ELF-1 (cell line): ENCODE measurements around the gene PRKG1.

ENCODE experiments used
- DNase-seq: peaks from one replicate; pipeline ENCODE4 v3.0.0-alpha.2; 2016; ENCODE audit warnings: low read depth, low spot score

Gene PRKG1

DNA sequence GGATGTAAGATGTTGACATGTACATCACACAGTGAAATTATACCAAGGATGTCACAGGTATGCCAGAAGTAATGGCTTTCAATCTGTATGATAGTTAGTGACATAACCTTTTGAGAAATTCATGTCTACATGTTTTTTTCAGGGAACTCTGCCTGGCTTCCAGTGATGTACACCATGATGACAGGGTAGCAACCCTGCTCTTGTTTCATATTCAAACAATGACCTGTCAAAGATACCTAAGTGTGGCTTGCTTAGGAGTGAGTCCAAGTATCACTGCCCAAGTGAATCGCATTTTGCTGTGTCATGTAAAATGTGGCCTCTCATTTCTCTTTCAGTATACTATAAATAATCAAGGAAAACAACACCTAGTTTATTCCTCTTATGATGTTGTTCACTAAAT lies 1033.9 kb downstream of the PRKG1 start:
- no peak for DNase-seq

DNA sequence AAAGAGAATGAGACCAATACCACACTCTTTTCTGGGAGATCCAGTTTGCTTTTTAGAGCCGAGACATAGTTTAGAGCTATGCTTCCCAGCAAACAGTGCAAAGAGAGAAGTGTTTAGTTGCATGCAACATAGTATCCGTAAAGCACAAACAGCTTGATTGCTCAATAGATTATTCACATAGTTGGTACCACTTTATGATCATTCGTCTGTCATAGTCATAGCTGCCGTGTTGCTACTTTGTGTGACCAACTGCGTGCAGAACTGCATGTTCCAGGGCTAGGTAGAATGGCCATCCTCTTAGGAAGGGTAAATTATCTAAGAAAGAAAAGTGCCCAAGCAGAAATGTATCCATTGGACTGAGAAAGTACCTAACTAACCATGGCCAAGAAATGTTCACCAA lies 1036.3 kb downstream of the PRKG1 start:
- no peak for DNase-seq

GRCh38 chr10:52111101-52111891 lies 1037.0 kb downstream of the PRKG1 start:
- no peak for DNase-seq

DNA sequence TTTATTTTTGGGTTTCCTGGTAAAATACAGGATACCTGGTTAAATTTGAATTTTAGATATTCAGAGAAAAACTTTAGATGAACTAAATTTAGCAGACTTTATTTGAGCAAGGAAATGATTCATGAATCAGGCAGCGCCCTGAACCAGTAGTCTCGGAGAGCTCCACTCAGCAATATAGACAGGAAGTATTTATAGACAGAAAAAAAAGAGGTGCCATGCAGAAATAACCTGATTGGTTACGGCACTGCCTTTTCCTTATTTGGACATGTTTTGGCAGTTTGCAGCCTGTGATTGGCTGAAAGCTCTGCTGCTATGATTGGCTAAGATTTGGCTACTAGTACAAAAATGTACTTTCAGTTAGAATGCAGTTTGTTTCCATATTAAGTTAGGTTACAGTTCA lies 1041.5 kb downstream of the PRKG1 start:
- DNase-seq: no peak

GRCh38 chr10:52119507-52119906 lies 1045.2 kb downstream of the PRKG1 start:
- no peak for DNase-seq

- no peak for DNase-seq
Measured at GRCh38 chr10:52121688-52122087, 1047.4 kb downstream of the PRKG1 start.

DNA sequence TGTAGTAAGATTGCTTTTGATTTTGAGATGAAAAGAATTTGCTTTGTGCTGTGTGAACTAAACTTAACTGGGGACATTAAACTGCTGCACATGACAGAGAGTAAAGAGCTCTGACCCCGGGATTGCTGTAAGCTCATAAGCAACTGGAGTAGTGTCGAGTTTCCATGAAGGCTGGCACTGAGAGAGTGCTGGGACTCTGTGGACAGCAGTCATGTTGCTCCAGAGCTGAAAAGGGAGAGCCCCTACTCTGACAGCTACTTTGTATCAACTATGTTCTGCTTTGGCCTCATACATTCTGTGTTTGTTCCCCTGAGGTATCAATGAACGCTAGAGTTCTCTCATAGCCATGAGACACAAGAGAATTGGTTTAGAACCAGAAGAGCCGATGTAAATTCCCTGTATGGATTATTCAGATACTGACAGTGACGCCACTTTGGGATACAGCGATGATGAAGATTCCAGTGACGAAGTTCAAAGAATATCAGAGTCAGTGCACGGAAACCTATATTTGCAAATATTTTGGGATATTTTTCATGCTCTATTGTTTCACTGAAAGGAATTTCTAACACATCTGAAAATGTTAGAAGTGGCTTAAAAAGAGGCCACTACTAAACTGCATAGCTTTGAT lies 1053.9 kb downstream of the PRKG1 start:
- peak; percentile 6 for DNase-seq

- no peak for DNase-seq
Measured at GRCh38 chr10:52129410-52130178, 1055.3 kb downstream of the PRKG1 start.

- DNase-seq: no peak
Measured at GRCh38 chr10:52135101-52135500, 1060.8 kb downstream of the PRKG1 start.

DNA sequence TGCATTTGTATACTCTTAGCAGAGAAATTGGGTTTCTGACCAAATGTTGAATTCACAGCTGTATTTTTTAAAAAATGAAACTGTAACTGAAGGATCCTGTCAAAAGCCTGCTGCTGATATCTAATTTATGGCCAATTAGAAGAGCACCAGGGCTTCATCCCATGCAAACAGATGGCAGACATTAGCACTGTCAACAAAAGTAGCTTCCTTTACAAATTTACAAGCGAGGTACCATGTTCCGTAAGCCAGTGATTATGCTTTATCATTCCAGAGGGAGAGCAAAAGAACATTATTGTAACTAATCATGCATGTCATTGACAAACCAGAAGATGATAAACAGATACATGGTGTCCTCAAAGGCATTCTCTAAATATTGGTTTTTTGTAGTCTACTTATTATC lies 1062.6 kb downstream of the PRKG1 start:
- no peak for DNase-seq

DNA sequence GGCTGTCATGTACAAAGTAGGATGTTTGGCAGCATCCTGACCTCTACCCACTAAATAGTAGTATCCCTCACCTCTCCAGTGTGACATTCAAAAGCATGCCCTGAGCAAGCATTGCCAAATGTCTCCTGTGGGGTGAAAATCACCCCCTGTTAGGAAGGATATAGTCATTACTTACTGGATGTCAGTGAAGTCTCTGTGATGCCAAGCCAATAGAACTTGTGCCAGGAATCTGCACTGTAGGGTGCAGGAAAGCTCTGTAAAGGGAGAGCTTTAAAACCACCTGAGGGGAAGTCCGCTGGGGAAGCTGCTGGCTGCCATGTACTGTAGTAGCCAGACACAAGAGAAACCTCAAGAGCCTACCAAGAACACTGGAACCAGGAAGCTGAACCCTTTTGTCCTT lies 1069.1 kb downstream of the PRKG1 start:
- no peak for DNase-seq

DNA sequence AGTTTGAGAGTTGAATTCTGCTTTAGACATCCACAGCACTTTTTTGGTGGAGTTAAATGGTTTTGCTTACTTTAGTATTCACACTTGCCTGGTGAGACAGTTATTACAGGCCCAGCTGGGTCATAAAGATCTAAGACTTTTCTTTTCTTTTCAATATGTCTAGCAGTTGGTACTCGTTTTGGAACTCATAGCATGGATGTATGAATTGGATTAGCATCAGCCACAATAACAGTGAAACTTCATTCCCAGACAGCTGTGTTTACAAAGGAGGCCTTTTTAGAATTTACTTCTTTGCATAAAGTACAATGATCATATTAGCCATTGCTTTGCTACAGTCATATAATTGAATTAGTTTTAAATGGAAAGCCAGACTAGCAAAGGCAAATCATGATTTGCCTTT lies 1071.3 kb downstream of the PRKG1 start:
- no peak for DNase-seq

DNA sequence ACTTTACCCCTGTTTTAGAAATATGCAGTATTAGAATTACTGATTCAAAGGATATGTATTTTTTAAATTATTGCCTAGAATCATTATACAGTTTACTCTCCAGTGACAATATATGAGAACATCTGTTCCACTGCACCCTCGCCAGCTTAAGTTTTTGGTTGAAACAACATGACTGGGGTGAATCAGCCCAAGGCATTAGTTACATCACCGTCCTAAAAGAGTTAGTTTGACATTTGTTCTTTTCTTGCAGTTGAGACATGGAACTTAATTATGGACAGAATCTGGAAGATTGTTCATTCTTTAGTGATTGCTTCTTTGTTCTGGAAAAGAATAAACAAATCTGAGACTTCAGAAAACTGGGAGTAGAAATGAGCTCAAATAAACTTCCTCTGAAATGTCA lies 1072.5 kb downstream of the PRKG1 start:
- DNase-seq: no peak

GRCh38 chr10:52170776-52171175 lies 1096.5 kb downstream of the PRKG1 start:
- DNase-seq: peak; percentile 84

DNA sequence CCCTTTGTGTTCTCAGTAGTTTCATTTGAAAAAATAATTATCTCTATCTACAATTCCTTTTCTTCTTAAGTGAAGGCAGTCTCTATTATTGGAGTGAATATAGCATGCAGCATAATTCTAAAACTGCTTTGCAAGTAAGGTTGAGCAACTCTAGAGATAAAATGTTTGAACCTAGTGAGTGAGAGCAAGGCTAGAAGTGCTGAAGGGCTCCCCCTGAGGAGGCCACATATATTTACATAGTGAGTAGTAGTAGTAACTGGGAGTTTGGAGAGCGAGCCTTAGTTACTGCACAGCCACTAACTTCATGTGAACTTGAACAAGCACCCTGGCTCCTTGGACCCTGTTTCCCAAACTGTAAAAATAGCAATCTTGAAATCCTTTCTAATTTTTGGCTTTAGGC lies 1098.3 kb downstream of the PRKG1 start:
- DNase-seq: no peak

DNA sequence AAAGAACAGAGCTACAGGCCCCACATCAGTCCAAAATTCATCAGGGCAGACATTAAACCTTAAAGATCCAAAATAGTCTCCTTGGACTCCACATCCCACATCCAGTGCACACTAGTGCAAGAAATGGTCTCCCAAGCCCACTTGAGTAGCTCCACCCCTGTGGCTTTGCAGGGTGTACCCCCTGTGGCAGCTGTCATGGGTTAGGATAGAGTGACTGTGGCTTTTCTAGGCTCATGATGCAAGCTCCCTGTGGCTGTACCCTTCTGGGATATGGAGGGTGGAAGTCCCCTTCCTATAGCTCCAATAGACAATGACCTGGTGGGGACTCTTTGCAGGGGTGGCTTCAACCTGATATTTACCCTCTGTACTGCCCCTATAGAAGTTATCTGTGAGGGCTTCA lies 1111.0 kb downstream of the PRKG1 start:
- DNase-seq: no peak

GRCh38 chr10:52187521-52188258 lies 1113.4 kb downstream of the PRKG1 start:
- DNase-seq: no peak

GRCh38 chr10:52191049-52191448 lies 1116.8 kb downstream of the PRKG1 start:
- DNase-seq: no peak

GRCh38 chr10:52194191-52194590 lies 1119.9 kb downstream of the PRKG1 start:
- DNase-seq: no peak

DNA sequence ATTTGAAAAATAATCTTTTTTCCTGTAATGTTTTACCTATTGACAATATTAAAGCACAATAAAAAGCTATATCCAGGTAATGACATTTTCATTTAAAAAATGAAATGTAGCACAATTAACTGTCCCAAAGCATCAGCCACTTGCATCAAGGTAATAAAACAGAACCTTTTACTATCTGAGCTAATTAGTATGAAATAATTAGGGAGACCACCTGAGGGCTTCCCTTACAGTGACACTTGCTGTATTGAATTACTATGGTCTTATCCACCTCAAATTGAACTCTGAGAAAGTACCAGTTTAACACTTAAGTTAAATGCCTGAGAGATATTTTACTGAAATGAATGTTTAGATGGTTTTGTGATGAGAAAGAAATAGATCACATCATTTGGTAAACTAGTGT lies 1120.4 kb downstream of the PRKG1 start:
- no peak for DNase-seq

DNA sequence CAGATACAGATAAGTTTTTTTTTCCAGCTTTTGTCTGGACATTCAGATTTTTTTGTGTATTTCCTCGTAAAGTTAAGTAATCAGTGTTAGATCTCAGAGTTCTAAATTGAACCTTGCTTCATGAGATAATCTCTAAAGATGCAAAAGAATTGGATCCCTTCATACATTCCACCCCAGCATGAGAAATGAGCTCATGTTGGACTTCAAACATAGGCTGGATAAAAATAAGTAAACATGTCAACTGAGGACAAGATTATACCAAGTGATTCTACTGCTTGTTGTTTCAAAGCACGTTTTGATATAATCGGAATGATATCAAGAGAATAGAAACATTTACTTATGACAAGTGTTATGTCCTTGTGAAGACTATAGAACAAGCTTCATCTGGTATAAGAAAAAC lies 1122.8 kb downstream of the PRKG1 start:
- DNase-seq: no peak

GRCh38 chr10:52198540-52198939 lies 1124.3 kb downstream of the PRKG1 start:
- DNase-seq: no peak
